ENCODE data around the gene GRIK1.

Gene GRIK1

DNA sequence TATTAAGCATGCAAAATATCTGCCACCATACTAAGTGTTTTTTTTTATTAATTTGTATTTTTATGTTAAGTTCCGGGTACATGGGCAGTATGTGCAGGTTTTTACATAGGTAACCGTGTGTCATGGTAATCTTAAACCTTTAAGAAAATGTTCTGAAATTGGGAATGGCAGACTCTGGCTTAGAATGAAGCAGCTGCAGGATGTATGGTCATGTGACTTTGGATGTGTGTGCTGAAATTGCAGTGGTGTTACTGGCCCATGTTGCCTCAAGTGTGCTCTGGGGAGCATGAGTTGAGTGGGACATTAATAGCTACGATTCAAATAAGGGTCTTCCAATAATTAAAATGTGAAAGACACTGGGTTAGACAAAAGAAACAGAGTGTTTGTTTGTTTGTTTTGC lies 6.7 kb downstream of the GRIK1 start:
- no peaks in the 10 kb centered on the region for H3K9me3 ChIP-seq (ENCODE audit: control insufficient read depth, low read length)
- H3K27ac ChIP-seq (ENCODE audit: insufficient read depth, low read length, poor library complexity, severe bottlenecking) = no peak overlapping the region
- H3K4me1 ChIP-seq (ENCODE audit: control insufficient read depth, insufficient read depth, low read length, poor library complexity, severe bottlenecking) = no peaks in the 10 kb centered on the region
- no peaks in the 10 kb centered on the region for H3K36me3 ChIP-seq (ENCODE audit: control insufficient read depth, insufficient read depth, low read length)
- no peaks in the 10 kb centered on the region for H3K27me3 ChIP-seq (replicated peaks; ENCODE audit: control insufficient read depth, insufficient read depth, low read length, poor library complexity, severe bottlenecking)
- no peak for DNase-seq
- no peak overlapping the region for H3K4me3 ChIP-seq (ENCODE audit: insufficient read depth, low read depth, low read length, poor library complexity, severe bottlenecking)

DNA sequence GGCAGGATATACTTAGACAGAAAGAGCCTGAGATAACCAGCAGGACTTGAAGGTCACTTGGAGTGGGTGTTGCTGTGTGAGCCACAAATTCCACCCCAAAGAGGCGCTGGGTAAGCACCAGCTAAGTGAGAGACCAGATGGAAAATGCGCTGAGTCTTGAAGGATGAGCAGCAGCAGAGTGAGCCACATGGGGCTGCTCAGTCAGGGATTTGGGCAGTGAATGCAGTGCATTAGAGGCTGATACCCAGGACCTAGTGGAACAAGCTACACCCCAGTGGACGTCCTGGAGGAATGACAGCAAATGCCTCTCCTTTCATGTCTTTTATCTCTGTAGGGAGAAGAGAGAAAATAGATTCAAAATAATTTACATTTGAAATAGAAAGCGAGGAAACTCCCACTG lies 11.3 kb downstream of the GRIK1 start:
- DNase-seq = no peak
- H3K27ac ChIP-seq (ENCODE audit: insufficient read depth, low read length, poor library complexity, severe bottlenecking) = no peak overlapping the region
- no peaks in the 10 kb centered on the region for H3K27me3 ChIP-seq (replicated peaks; ENCODE audit: control insufficient read depth, insufficient read depth, low read length, poor library complexity, severe bottlenecking)
- no peaks in the 10 kb centered on the region for H3K4me1 ChIP-seq (ENCODE audit: control insufficient read depth, insufficient read depth, low read length, poor library complexity, severe bottlenecking)
- no peaks in the 10 kb centered on the region for H3K36me3 ChIP-seq (ENCODE audit: control insufficient read depth, insufficient read depth, low read length)
- no peaks in the 10 kb centered on the region for H3K9me3 ChIP-seq (ENCODE audit: control insufficient read depth, low read length)
- no peak overlapping the region for H3K4me3 ChIP-seq (ENCODE audit: insufficient read depth, low read depth, low read length, poor library complexity, severe bottlenecking)

DNA sequence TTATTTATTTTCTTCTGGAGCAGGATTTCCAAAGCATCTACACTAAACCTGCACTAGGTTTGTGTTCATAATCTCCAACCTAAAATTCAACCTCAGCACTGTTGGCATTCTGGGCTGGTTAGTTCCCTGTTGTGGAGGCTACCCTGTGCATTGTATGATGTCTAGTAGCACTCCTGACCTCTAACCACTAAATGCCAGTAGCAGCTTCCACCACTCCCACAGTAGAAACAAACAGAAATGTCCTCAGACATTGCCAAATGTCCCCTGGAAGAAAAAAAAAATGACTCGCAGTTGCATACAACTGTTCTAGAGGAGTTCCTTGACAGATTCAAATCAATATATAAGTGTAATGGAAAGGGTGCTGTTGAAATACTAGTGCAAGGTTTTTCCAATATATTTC lies 18.9 kb downstream of the GRIK1 start:
- Histone ChIP-seq H3K4me3 (ENCODE audit: insufficient read depth, low read depth, low read length, poor library complexity, severe bottlenecking) (no peak overlapping the region), H3K4me1 (ENCODE audit: control insufficient read depth, insufficient read depth, low read length, poor library complexity, severe bottlenecking) (no peaks in the 10 kb centered on the region), H3K9me3 (ENCODE audit: control insufficient read depth, low read length) (no peaks in the 10 kb centered on the region), H3K27ac (ENCODE audit: insufficient read depth, low read length, poor library complexity, severe bottlenecking) (no peak overlapping the region), H3K36me3 (ENCODE audit: control insufficient read depth, insufficient read depth, low read length) (no peaks in the 10 kb centered on the region), H3K27me3 (replicated peaks; ENCODE audit: control insufficient read depth, insufficient read depth, low read length, poor library complexity, severe bottlenecking) (no peaks in the 10 kb centered on the region)
- DNase-seq = no peak

DNA sequence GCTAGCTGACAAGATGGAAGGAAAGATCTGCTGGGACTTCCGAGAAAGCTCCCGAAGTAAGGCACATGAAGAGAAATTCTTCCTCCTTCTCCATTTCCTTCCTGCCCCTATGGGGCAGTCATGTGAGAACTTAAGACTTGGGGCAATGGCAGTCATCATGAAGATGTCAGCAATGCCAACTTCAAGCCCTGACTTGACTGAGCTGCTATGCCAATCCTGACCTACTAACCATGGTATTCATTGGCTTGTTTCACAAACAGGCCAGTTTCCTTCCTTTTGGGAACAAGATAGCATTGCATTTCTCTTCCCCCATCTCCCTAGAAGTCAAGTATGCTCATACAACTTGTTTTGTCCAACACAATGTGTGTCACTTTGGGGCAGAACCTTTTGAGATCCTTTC lies 25.5 kb downstream of the GRIK1 start:
- Histone ChIP-seq H3K9me3 (ENCODE audit: control insufficient read depth, low read length) (no peaks in the 10 kb centered on the region), H3K36me3 (ENCODE audit: control insufficient read depth, insufficient read depth, low read length) (no peaks in the 10 kb centered on the region), H3K27me3 (replicated peaks; ENCODE audit: control insufficient read depth, insufficient read depth, low read length, poor library complexity, severe bottlenecking) (no peaks in the 10 kb centered on the region), H3K4me1 (ENCODE audit: control insufficient read depth, insufficient read depth, low read length, poor library complexity, severe bottlenecking) (no peaks in the 10 kb centered on the region), H3K4me3 (ENCODE audit: insufficient read depth, low read depth, low read length, poor library complexity, severe bottlenecking) (no peak overlapping the region), H3K27ac (ENCODE audit: insufficient read depth, low read length, poor library complexity, severe bottlenecking) (no peak overlapping the region)
- no peak for DNase-seq

DNA sequence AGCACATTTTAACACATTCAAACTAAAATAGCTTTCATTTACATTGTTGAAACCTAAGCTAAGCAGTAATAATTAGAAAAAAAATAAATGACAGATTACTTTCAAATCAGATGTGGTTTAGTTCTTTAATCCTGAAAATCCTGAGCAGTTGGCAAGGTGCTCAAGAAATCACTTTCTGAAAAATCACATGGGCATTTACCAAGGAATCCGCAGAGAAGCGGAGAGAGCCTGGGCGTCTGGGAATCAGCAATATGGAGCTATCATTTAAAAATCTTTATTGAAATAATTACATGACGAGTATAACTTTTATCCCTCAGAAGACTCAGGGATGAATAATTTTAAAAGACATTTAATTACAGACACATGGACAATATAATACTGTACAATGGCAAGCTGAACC lies 30.2 kb downstream of the GRIK1 start:
- H3K27ac ChIP-seq (ENCODE audit: insufficient read depth, low read length, poor library complexity, severe bottlenecking) = no peak overlapping the region
- no peak overlapping the region for H3K4me3 ChIP-seq (ENCODE audit: insufficient read depth, low read depth, low read length, poor library complexity, severe bottlenecking)
- H3K27me3 ChIP-seq (replicated peaks; ENCODE audit: control insufficient read depth, insufficient read depth, low read length, poor library complexity, severe bottlenecking) = no peaks in the 10 kb centered on the region
- H3K4me1 ChIP-seq (ENCODE audit: control insufficient read depth, insufficient read depth, low read length, poor library complexity, severe bottlenecking) = no peaks in the 10 kb centered on the region
- no peaks in the 10 kb centered on the region for H3K36me3 ChIP-seq (ENCODE audit: control insufficient read depth, insufficient read depth, low read length)
- no peak for DNase-seq
- H3K9me3 ChIP-seq (ENCODE audit: control insufficient read depth, low read length) = no peaks in the 10 kb centered on the region

DNA sequence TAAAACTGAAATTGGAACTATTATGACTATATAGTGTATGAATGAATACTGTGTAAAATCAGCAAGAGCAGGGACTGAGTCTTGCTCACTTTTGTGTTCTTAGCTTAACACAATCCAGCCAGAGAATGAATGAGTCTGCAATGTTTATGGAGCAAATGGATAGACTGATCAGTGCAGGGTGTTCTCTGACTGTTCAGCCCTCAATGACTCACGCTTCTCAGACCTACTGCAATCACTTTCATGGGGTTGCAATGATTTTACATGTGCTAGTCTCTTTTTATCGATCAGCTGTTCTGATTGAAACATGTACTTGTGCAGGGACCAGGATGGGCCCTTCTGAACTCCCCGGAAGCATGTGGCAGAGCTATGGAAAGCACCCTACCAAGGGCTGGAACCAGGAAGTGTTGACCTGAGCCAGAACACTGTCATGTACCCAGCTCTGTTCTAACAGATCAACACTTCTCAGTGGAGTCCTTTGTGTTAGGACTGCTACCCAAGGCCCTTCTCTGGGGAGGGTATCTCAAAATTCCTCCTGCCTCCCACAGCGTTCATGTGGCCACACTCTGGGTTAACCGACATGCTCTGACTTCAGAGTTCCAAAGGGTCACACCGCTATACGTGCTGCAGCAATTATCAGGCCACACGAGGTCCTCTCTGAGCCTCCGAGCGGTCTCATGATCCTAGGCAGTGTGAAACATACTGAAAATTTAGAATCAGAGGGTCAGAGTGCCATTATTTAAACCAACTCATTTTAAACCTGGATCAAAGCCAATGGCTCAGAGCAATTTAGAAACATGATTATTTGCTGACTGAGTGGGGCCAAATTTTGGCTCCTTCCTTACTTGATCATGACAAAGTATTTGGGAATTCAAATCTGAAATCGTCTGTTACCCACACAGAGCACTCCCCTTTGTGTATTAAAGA lies 35.2 kb downstream of the GRIK1 start:
- H3K36me3 ChIP-seq (ENCODE audit: control insufficient read depth, insufficient read depth, low read length) = no peaks in the 10 kb centered on the region
- no peaks in the 10 kb centered on the region for H3K4me1 ChIP-seq (ENCODE audit: control insufficient read depth, insufficient read depth, low read length, poor library complexity, severe bottlenecking)
- no peak overlapping the region for H3K27ac ChIP-seq (ENCODE audit: insufficient read depth, low read length, poor library complexity, severe bottlenecking)
- H3K4me3 ChIP-seq (ENCODE audit: insufficient read depth, low read depth, low read length, poor library complexity, severe bottlenecking) = no peak overlapping the region
- no peak for DNase-seq
- H3K9me3 ChIP-seq (ENCODE audit: control insufficient read depth, low read length) = no peaks in the 10 kb centered on the region
- no peaks in the 10 kb centered on the region for H3K27me3 ChIP-seq (replicated peaks; ENCODE audit: control insufficient read depth, insufficient read depth, low read length, poor library complexity, severe bottlenecking)

DNA sequence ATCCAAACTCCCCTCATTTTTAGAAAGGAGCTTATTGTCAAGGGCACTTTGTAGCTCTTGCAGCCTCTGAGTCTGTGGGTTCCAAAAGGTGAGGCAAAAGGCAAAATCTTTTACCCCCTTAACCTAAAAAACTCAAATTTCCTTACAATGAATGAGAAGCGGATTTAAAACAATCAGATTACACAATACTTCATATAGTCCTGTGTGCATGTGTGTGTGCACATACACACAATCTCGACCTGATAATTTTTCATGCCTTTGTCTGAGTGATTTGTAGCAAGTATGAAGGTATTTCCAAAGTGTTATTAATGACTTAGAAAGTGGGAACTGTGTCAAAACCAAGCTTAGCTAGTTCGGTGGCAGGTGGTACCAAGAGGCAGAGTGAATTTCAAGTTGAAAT lies 42.9 kb downstream of the GRIK1 start:
- no peak overlapping the region for H3K27ac ChIP-seq (ENCODE audit: insufficient read depth, low read length, poor library complexity, severe bottlenecking)
- no peaks in the 10 kb centered on the region for H3K9me3 ChIP-seq (ENCODE audit: control insufficient read depth, low read length)
- H3K4me1 ChIP-seq (ENCODE audit: control insufficient read depth, insufficient read depth, low read length, poor library complexity, severe bottlenecking) = no peaks in the 10 kb centered on the region
- no peaks in the 10 kb centered on the region for H3K27me3 ChIP-seq (replicated peaks; ENCODE audit: control insufficient read depth, insufficient read depth, low read length, poor library complexity, severe bottlenecking)
- H3K4me3 ChIP-seq (ENCODE audit: insufficient read depth, low read depth, low read length, poor library complexity, severe bottlenecking) = no peak overlapping the region
- no peaks in the 10 kb centered on the region for H3K36me3 ChIP-seq (ENCODE audit: control insufficient read depth, insufficient read depth, low read length)
- DNase-seq = no peak

DNA sequence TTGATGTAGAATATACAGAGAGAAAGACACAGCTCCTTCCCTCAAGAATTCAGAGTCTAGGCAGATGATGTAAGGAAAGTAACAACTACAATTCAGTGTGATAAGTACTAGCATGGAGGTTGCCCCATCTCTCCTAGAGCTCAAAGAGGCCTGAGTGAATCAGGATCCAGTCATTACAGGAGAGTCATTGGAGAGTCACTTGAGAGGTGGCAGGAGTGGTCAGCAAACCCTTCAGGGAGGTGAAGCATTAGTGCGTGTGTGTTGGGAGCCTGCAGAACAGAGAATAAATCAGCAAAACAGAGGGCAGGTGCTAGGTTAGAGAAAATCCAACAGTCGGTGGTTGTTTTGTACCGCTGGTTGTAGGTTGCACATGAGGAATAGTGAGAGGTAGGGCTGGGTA lies 46.1 kb downstream of the GRIK1 start:
- no peaks in the 10 kb centered on the region for H3K9me3 ChIP-seq (ENCODE audit: control insufficient read depth, low read length)
- H3K27me3 ChIP-seq (replicated peaks; ENCODE audit: control insufficient read depth, insufficient read depth, low read length, poor library complexity, severe bottlenecking) = no peaks in the 10 kb centered on the region
- no peaks in the 10 kb centered on the region for H3K36me3 ChIP-seq (ENCODE audit: control insufficient read depth, insufficient read depth, low read length)
- H3K27ac ChIP-seq (ENCODE audit: insufficient read depth, low read length, poor library complexity, severe bottlenecking) = no peak overlapping the region
- DNase-seq = no peak
- no peak overlapping the region for H3K4me3 ChIP-seq (ENCODE audit: insufficient read depth, low read depth, low read length, poor library complexity, severe bottlenecking)
- no peaks in the 10 kb centered on the region for H3K4me1 ChIP-seq (ENCODE audit: control insufficient read depth, insufficient read depth, low read length, poor library complexity, severe bottlenecking)

DNA sequence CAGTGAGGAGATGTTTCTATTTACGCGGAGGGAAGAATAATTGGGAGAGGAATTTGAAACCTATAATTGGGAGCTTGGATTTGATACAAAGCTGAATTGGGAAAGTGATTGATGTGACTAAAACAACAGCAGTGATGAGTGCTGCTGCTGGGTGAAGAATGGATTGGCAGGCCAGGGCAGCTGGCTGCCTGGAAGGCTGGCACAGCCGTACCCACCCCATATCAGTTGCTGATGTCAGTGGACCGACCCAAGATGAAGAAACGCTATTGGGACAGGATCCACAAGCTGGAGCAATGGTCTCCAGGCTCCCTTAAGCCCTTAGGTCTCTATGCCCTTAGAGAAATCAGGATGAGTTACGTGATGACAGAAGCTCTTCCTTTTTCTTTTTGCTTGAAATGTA lies 47.4 kb downstream of the GRIK1 start:
- no peak for DNase-seq
- Histone ChIP-seq H3K27ac (ENCODE audit: insufficient read depth, low read length, poor library complexity, severe bottlenecking) (no peak overlapping the region), H3K4me1 (ENCODE audit: control insufficient read depth, insufficient read depth, low read length, poor library complexity, severe bottlenecking) (no peaks in the 10 kb centered on the region)

DNA sequence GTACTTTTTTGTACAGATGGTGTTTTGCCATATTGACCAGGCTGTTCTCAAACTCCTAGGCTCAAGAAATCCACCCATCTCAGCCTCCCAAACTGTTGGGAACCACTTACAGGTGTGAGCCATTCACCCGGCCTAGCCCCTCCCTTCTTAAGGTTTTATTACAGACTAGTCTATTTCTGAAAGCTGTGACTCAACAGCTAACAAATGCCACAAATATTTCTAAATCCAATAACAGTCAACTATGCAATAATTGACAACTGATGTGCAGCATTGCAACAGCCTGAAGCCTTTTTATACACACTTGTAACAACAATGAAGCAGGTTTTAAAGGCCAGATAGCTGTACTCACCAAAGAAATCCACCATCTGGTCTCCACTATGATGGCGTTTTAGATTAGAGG lies 51.4 kb downstream of the GRIK1 start:
- Histone ChIP-seq H3K27ac (ENCODE audit: insufficient read depth, low read length, poor library complexity, severe bottlenecking) (no peak overlapping the region), H3K4me1 (ENCODE audit: control insufficient read depth, insufficient read depth, low read length, poor library complexity, severe bottlenecking) (no peaks in the 10 kb centered on the region), H3K9me3 (ENCODE audit: control insufficient read depth, low read length) (no peaks in the 10 kb centered on the region), H3K27me3 (replicated peaks; ENCODE audit: control insufficient read depth, insufficient read depth, low read length, poor library complexity, severe bottlenecking) (no peaks in the 10 kb centered on the region), H3K4me3 (ENCODE audit: insufficient read depth, low read depth, low read length, poor library complexity, severe bottlenecking) (no peak overlapping the region), H3K36me3 (ENCODE audit: control insufficient read depth, insufficient read depth, low read length) (no peaks in the 10 kb centered on the region)
- no peak for DNase-seq

More for the DNA sequence above, 47.4 kb downstream of the GRIK1 start:
- no peaks in the 10 kb centered on the region for H3K9me3 ChIP-seq (ENCODE audit: control insufficient read depth, low read length)
- H3K4me3 ChIP-seq (ENCODE audit: insufficient read depth, low read depth, low read length, poor library complexity, severe bottlenecking) = no peak overlapping the region
- no peaks in the 10 kb centered on the region for H3K36me3 ChIP-seq (ENCODE audit: control insufficient read depth, insufficient read depth, low read length)
- H3K27me3 ChIP-seq (replicated peaks; ENCODE audit: control insufficient read depth, insufficient read depth, low read length, poor library complexity, severe bottlenecking) = no peaks in the 10 kb centered on the region
